NB4 (cell line): Measurements from ENCODE around the gene MYO7B.

Experiments
- MYC ChIP-seq: IDR thresholded peaks from 2 replicates; pipeline ENCODE4 v1.6.1; 2011; ENCODE audit warnings: low read depth, low read length
- POLR2A ChIP-seq: IDR thresholded peaks from 2 replicates; pipeline ENCODE4 v1.6.1; 2011; ENCODE audit warnings: mild to moderate bottlenecking; ENCODE audit not compliant: insufficient read length; ENCODE audit errors: extremely low read depth
- TF ChIP-seq, protein P1 (sequence below): IDR thresholded peaks from one replicate; pipeline ENCODE4 v1.5.1; 2012; ENCODE audit warnings: low read depth, low read length
- TF ChIP-seq, protein P2 (sequence below): IDR thresholded peaks from 2 replicates; pipeline ENCODE4 v1.6.1; 2011; ENCODE audit warnings: low read depth, low read length

DNA sequence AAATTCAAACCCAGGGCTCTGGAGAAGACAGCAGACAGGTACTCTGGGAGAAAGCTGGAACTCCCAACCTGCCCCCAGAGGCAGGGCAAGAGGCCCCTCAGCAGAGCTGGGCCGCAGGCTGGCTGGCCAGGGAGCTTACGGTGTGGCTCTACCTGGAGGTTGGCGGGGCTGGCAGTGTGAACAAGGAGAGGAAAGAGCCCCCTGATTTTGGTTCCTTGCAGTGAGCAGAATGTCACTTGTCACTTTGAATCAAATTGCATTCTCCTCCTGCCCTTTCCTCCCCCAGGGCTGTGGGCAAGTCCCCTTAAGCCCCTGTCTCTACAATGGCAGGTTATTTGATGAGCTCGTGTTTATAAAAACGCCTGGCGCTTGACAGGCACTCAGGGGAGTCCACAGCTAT lies 32.6 kb downstream of the MYO7B start:
- TF ChIP-seq POLR2A (no peak), MYC (no peak)
- TF ChIP-seq, protein P1, sequence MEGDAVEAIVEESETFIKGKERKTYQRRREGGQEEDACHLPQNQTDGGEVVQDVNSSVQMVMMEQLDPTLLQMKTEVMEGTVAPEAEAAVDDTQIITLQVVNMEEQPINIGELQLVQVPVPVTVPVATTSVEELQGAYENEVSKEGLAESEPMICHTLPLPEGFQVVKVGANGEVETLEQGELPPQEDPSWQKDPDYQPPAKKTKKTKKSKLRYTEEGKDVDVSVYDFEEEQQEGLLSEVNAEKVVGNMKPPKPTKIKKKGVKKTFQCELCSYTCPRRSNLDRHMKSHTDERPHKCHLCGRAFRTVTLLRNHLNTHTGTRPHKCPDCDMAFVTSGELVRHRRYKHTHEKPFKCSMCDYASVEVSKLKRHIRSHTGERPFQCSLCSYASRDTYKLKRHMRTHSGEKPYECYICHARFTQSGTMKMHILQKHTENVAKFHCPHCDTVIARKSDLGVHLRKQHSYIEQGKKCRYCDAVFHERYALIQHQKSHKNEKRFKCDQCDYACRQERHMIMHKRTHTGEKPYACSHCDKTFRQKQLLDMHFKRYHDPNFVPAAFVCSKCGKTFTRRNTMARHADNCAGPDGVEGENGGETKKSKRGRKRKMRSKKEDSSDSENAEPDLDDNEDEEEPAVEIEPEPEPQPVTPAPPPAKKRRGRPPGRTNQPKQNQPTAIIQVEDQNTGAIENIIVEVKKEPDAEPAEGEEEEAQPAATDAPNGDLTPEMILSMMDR, result no peak
- TF ChIP-seq, protein P2, sequence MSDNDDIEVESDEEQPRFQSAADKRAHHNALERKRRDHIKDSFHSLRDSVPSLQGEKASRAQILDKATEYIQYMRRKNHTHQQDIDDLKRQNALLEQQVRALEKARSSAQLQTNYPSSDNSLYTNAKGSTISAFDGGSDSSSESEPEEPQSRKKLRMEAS, result no peak
